ENCODE data around the gene TIGD6.
"Not testable (repeated sequence)": the region's sequence is repeated elsewhere in the genome, so short reads cannot be mapped to it uniquely, and the experiment has no call there.

- TF ChIP-seq CTCF (IDR thresholded peaks at IDR 0.05; ENCODE audit: insufficient read depth, low read length, poor library complexity, severe bottlenecking); EZH2phosphoT487 (conservative IDR thresholded peaks at IDR 0.05; ENCODE audit: low read length): not testable (repeated sequence)
Measured at GRCh38 chr5:149943177-149943949, 57.1 kb downstream of the TIGD6 start.
